Measurements from ENCODE around the gene CCSAP. TPM values are rescaled to one million over a fixed set of nuclear protein-coding genes. Genes with fewer than 3 reads are reported as not detected.
A peak's percentile ranks its signal among the peaks of the same experiment; 100 is the strongest.

The CCSAP gene
- total and polyA plus RNA-seq, 2 of the 13 experiments (the other 11 are each of a cell fraction or from before 2014, with no cell fraction given), result 3.7 to 9.0 TPM

- intact Hi-C loops (cut with micrococcal nuclease; ENCODE audit: unreplicated experiment) (no loop called here), in situ Hi-C loops (cut with HindIII; ENCODE audit: extremely low pct_ligation_motif_present, low pct_unique_long_range_greater_than_20kb) (no loop called here)
- ChIA-PET CTCF (ENCODE audit: low intra/inter-chr PET ratio, low total read pairs) (no interaction called here), POLR2A (no interaction called here)
- Histone ChIP-seq H3K4me3 (replicated peaks in 1 of 3; ENCODE audit: insufficient read depth in 1 of 3, low read depth in 2 of 3, low read length in 3 of 3) (no peak overlapping the region), H3K4me2 (ENCODE audit: low read depth, low read length) (no peak overlapping the region), H4K20me1 (ENCODE audit: insufficient read depth, low read length) (no peaks in the 10 kb centered on the region), H3K27ac (ENCODE audit: extremely low read length, insufficient read depth, low read length) (peak overlapping the region; percentile 27), H3K4me1 (ENCODE audit: insufficient read depth, low read length) (peaks cover 19% of the 10 kb centered on the region), H2AFZ (ENCODE audit: low read length) (no peak overlapping the region), H3K9me3 (ENCODE audit: low read length) (no peaks in the 10 kb centered on the region), H3K9ac (ENCODE audit: insufficient read depth, low read depth, low read length) (no peak overlapping the region), H3K27me3 (ENCODE audit: control insufficient read depth in 1 of 2, insufficient read depth in 2 of 2, low read length in 2 of 2) (no peaks in the 10 kb centered on the region), H3K36me3 (replicated peaks in 1 of 2; ENCODE audit: control insufficient read depth in 1 of 2, insufficient read depth in 2 of 2, low read length in 2 of 2) (peaks cover 2 to 56% of the 10 kb centered on the region in 2 experiments; a peak in 4 of 5 replicates), H3K79me2 (ENCODE audit: insufficient read depth, low read length) (no peaks in the 10 kb centered on the region)
- DNase-seq (ENCODE audit: low spot score) (no peak), ATAC-seq (peak; percentile 74), FAIRE-seq (no peak)
- whole genome bisulfite sequencing (ENCODE audit: low lambda C conversion rate), result 65% methylated on average over 7 of the region's 7 CpGs
- 0 out of 2 replicates have a peak, but pooled peaks have one; percentile 15 for TF ChIP-seq BCL6 (CRISPR knock-in tag; IDR thresholded peaks at IDR 0.05)
- peak; percentile 51; the same call in 1 of the 2 replicates for TF ChIP-seq HOMEZ (CRISPR knock-in tag; IDR thresholded peaks at IDR 0.05; ENCODE audit: low read depth)
- TF ChIP-seq ZNF276 (CRISPR knock-in tag; IDR thresholded peaks at IDR 0.05; ENCODE audit: low read depth), result no peak
- no peak for TF ChIP-seq NFRKB (IDR thresholded peaks at IDR 0.05)
- peak; percentile 35; the same call in 1 of the 2 replicates for TF ChIP-seq FOSL2 (CRISPR knock-in tag; IDR thresholded peaks at IDR 0.05)
- TF ChIP-seq MYC (CRISPR knock-in tag; IDR thresholded peaks at IDR 0.05; ENCODE audit: borderline replicate concordance), result no peak
- TF ChIP-seq TOPORS (CRISPR knock-in tag; IDR thresholded peaks at IDR 0.05), result no peak
- TF ChIP-seq PAF1 (CRISPR knock-in tag; IDR thresholded peaks at IDR 0.05), result no peak
- no peak for TF ChIP-seq FOXC1 (CRISPR knock-in tag; IDR thresholded peaks at IDR 0.05; ENCODE audit: borderline replicate concordance)
- no TSS peak for BruUV-seq (replicated peaks)
These were observed 19.6 kb downstream of the CCSAP start for GRCh38 chr1:229323201-229323600.
